Middle frontal gyrus (tissue), 1 donor: ENCODE measurements around the gene TMEM39A.

ENCODE experiments used
- DNase-seq: peaks from one replicate; pipeline ENCODE4 v3.0.0-alpha.2; 2015; ENCODE audit warnings: low spot score; ENCODE audit errors: extremely low spot score

TMEM39A gene

DNA sequence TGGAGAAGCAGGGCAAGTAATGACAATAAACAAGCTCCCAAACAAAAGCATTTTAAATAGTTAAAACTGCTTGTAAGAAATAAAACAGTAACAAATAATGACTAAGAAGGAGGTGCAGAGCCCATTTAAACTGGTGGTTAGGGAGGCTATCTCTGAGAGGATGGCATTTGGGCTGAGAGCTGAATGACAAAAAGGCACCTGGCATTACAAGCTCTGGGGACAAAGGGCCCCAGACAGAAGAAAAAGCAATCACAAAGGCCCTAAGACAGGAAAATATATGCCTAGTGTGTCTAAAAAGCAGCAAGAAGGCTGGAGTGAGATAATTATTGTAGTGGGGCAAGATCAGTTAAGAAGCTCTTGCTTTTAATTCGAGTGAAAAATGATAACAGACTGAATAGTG lies 9.6 kb downstream of the TMEM39A start:
- DNase-seq: no peak

DNA sequence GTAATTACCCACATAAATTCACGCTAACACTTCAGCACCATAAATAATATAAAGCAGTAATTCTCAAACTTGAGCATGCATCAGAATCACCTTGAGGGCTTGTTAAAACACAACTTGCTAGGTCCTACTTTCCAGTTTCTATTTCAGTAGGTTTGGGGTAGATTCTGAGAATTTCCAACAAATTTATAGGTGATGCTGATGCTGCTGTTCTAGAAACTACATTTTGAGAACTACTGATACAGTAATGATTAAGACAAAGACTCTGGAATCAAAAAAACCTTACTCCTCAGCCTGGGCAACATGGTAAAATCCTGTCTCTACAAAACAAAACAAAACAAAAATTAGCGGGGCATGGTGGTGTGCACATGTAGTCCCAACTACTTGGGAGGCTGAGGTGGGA lies 18.8 kb downstream of the TMEM39A start:
- DNase-seq: no peak

DNA sequence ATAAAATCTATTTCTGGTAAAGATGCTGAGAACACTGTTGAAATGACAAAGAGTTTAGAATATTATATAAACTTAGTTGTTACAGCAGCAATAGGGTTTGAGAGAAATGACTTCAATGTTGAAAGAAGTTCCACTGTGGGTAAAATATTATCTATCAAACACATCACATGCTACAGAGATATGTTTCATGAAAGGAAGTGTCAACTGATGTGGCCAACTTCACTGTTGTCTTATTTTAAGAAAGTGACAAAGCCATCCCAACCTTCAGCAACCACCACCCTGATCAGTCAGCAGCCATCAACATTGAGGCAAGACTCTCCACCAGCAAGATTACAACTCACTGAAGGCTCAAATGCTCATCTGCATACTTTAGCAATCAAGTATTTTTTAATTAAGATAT lies 20.2 kb downstream of the TMEM39A start:
- no peak for DNase-seq

DNA sequence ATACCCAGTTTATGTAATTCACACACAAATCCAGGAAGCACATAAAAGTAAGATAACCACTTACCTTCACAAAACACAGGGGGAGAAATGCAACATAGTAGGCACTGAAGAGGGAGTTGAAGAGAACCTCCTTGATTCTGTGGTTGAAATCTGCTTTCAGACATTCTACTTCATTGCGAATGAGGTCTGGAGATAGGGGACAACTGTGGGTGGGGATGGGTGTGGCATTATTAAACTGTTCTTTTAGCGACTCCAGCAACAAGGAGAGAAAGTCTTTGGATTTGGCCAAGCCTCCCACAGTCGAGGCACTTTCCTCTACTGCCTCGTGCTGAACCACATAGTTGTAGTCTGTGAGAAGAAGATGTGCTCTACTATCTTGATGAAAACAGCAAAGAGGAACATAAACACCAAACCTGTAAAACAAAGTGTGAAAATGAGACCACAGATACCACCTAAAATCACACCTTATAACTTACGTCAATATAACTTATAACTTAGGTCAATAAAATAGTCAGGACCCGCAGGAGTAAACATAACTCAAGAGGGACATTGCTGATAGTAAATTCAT lies 25.6 kb downstream of the TMEM39A start:
- no peak for DNase-seq

DNA sequence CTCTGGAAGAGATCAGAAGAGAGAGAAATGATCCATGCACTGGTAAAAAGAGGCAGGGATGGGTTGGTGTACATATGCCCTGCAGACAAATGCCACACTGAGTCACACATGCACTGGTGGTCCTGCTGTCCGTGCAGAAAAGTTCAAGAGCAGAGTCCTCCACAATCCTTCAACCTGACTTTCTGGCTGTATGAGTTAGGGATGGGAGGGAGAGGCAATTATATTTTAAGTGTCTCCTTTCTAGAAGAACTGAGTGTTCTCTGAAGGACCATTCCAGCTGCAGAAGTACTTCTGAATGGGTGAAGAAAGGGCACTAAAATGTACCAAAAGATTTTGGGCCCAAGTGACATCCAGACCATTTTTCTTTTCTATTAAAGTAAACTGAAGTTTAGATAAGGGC lies 26.4 kb downstream of the TMEM39A start:
- DNase-seq: no peak

DNA sequence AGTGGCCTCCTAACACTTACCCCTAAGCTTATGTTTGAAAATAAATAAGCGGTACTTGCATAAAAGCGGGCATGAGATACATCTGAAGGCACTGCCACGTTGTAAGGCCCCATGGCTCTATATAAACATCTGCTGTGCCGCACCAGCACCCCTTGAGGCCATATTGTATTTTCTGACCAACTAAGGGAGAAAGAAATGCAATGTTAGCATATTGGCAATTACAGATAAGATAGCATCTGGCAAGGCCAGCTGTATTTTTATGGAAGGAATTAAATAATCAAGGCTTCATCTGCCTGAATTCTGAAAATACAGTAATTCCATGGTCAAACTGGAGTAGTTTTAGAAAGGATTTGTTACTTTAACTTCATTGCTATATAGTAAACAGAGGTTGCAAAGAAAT lies 28.7 kb downstream of the TMEM39A start:
- DNase-seq: no peak

DNA sequence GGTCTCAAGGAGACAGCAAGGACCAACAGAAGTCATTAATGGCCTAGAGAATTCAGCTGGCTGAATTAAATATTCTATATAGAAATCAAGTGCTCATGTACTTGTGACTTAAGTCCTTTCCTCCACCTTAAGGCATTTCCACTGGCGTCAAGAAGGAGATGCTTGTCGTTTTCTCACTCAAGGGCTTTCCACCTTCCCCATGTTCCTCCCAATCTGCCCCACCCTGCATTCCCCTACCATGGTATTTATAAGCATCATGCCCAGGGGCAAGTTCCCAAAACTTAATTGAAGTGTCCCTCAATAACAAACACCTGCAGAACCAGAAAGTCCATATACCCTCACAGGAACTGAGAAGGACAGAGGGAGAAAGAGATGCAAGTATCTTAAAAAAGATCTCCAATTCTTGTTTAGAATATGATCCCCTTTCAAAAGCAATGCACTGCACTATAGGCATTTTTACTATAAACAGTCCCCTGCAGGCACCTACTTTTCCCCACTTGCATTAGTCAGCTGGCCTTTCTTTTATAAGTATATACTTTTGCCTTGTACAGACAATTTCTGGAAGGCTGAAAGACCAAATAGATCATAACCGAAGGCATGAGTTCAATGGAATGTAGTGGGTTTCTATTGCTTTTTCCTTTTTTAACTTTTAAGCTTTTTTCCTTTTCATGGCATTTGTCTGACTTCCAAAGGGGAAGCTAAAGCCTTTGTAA lies 29.6 kb downstream of the TMEM39A start:
- DNase-seq: no peak

DNA sequence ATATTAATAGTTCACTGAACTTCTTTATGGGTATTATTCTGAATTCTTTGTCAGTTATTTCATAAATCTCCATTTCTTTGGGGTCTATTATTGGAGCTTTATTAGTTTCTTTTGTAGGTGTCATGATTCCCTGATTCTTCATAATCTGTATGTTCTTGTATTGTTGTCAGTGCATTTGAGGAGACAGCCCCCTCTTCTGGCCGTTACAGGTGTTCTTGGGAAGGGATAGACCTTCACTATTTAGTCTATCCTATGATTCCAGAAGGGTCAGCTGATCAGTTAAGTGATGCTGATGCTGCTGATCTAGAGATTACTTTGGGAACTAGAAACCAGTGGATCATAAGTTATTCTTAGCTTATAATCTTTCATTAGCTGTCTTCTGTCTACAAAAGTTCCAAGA lies 34.9 kb downstream of the TMEM39A start:
- no peak for DNase-seq

DNA sequence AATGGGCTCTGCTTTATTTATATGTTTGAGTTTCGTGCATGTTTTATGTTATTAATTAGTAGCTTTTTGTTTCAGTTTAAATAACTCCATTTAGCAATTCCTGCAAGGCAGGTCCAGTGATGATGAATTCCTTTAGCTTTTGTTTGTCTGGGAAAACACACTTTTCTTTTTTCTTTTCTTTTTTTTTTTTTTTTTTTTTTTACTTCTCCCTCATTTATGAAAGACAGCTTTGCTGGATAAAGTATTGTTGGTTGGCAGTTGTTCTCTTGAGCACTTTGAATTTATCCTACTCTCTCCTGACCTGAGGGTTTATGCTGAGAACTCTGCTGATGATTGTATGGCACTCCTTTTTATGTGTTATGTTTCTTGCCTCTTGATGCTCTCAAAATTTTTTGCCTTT lies 35.7 kb downstream of the TMEM39A start:
- no peak for DNase-seq

DNA sequence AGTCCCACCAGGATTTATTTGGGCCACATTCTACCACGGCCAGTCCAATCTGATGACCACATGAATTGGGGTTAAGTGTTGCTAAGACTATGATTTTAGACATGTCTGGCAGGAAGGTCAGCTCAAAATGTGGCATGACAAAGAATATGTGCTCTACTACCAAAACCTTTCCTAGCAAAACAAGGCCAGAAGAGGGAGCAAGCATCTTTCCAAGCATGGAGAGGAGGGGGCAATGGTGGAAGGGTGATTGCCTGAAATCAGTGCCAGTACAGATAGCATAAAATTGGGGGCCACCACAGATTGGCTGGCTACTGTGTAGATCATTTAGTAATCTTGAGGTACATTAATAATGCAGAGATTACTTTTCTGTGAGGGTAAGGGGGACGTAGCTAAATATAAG lies 43.2 kb downstream of the TMEM39A start:
- no peak for DNase-seq

DNA sequence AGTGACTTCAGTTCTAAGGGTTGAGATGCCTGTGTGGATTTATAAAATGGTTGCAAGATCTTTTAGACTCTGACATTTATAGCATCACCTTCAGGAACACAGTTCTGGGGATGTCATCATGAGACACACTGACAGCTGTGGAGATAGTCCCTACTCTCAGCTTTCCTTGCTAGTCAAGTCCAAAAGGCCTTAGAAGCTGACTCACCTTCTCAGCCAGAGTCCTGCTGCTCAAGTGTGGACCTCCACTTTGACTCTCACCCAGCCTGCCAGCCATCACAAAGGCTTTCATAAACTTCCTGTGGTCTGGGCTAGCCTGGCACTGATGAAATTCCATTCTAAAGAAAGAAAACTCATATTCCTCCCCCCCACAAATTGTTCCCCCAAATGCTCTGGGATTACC lies 44.8 kb downstream of the TMEM39A start:
- DNase-seq: no peak

DNA sequence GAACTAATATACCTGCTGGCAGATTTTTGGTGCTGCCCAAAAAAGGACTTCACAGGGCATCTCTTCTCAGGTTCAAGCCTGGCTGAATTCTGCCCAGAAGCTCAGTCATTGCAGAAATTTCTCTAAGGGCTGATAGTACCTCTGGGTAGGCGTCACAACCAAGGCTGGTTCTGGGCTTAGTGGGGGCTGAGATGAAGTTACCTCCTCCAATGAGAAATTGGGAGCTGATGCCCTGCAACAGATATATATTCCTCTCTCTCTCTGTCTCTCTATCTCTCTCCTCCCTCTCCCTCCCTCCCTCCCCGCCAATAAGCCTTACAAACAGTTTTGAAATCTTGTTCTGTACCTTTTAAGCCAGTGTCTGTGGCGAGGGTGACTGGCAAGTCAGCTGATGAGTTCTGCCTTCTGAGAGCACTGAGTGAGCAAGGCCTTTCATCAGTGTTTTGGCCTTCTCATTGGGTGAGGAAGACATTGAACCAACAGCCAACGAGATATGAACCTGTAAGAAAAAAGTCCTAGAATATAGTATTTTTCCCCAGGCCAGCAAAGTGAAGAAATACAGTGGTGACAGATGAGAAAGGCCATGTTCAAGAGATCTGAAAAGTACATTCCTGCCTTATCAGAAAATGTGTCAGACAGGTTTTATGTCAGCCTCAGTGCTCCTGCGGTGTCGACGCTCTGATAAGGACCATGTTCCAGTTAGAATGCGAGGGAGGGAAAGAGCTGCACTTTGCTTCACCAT lies 45.5 kb downstream of the TMEM39A start:
- DNase-seq: no peak

DNA sequence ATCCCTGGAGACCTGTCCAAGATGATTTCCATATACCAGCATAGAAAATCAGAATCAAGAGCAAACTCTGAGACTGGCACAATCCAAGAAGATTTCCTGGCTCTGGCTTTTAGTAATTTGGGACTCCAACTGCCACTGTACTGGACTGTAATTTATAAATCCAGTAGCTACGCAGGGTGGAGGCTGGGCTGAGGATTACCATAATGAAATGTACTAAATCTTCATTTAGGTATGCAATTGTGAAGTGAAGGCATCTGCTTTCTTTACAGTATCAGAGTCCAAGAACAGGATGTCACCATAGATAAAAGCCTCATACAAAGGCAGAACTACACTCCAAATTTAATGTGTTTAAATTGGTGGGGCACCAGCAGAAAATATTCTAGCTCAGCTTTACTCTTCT lies 46.5 kb downstream of the TMEM39A start:
- DNase-seq: no peak

DNA sequence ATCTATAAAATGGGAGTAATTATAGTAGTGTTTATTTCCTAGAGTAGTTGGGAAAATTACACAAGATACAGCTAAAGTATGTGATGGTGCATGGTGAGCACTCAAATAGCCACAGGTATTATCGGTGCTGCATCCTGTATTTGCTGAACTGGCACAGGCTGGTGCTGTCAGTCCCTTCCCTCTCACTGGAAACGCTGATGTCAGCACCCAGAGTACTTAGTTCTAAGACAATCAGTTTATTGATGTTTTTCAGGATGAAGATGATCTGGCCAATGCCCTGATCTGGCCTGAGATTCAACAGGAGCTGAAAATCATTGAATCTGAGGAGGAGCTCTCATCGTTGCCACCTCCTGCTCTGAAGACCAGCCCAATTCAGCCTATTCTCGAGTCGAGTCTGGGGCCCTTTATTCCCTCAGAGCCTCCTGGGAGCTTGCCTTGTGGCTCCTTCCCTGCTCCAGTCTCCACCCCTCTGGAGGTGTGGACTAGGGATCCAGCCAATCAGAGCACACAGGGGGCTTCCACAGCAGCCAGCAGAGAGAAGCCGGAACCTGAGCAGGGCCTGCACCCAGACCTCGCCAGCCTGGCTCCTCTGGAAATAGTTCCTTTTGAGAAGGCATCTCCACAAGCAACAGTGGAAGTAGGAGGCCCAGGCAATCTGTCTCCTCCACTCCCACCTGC lies 49.7 kb downstream of the TMEM39A start:
- no peak for DNase-seq

DNA sequence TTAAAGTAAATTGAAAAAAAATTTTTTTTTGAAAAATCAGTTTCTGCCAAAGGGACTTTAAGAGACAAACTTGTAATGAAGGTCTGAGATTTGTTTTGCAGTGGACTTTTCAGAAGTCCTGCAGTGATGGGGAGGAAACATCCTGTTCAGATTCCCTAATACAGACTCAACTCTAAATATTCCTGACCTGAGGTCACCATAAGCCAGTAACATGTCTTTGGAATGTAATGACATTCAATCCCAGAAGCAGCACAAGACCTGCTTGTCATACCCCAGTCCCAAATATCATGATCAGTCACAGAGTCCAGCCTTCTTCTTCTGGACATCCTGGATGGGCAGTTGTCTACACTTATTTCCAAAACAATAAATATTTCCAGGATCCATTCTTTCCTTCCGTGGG lies 53.6 kb downstream of the TMEM39A start:
- no peak for DNase-seq

DNA sequence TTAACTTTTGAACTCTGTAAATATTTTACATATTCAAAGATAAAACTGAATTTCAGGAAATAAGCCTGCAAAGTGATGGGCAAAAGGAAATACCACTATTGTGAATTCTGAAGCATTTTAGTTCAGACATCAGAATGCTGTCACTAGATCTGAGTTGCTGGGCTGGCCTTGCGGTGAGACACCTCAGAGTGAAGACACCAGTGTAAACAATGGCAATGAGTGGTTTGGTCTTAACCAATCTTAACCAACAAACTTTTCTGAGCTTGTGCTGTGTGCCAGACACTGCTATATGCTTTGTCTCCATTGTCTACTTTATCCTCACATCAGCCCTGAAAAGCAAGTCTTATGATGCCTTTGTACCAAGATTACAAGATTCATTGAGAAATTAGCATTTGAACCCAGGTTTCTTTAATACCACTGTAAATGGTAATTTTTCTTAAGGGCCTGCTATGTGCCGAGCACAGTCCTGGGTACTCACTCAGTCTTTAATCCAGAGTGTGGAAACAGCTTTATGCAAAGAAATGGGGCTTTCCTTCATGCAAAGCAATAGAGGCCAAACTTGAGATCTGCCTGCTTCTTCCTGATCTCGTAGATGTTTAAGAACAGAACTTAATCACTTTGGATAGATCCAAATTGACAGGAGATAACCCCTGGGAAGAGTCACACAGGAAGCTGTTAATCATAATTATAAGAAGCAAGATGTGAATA lies 55.0 kb downstream of the TMEM39A start:
- DNase-seq: no peak

DNA sequence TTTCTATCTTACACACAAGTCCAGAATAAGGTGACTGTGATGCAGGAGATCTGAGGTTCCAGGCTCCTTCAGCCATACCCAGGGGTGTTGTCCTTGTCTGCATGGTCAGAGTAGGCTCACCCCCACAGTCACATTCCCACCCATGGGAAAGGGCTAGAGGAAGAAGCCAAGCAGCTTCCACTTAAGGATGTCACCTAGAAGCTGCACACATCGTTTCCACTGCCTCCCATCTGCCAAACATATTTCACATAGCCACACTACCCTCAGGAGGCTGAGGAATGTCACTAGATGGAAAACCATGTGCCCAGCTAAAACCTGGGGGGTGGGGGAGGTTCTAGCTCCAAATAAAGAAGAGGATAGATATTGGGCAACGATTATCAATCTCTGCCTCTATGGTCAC lies 58.1 kb downstream of the TMEM39A start:
- no peak for DNase-seq

DNA sequence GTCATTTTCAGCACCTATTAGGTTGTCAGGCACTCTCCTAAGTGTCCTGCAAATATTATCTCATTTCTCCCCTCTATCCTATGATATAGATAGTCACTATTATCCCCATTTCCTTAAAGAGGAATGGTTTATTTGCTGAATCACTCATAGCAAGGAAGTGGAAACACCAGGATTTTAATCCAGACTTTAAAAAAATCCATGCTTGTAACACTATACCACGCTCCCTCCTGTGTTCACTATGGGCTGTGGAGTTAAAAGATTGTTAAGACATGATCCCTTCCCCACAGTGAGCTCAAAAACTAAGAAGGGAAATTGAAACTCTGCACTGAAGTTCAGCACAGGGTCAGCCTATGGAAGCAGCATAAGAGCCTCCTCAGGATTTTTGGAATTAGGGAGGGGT lies 60.2 kb downstream of the TMEM39A start:
- no peak for DNase-seq

DNA sequence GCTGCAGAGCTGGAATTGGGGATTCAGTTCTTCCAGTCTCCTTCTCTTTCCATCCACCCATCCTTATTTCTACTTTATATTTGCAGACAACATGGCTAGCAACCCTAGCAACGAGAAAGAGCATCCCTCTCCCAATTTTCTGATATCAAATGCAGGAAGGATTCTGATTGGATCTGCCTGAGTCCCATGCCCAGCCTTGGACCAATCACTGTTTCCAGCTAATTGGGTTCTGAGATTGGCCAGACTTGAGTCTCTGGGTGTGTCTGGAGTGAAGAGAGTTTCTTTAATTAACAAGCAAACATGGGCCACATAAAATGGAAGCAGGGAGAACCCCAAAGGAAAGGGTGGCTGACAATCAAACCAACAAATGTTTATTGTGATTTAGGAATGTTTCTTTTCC lies 60.6 kb downstream of the TMEM39A start:
- DNase-seq: no peak

DNA sequence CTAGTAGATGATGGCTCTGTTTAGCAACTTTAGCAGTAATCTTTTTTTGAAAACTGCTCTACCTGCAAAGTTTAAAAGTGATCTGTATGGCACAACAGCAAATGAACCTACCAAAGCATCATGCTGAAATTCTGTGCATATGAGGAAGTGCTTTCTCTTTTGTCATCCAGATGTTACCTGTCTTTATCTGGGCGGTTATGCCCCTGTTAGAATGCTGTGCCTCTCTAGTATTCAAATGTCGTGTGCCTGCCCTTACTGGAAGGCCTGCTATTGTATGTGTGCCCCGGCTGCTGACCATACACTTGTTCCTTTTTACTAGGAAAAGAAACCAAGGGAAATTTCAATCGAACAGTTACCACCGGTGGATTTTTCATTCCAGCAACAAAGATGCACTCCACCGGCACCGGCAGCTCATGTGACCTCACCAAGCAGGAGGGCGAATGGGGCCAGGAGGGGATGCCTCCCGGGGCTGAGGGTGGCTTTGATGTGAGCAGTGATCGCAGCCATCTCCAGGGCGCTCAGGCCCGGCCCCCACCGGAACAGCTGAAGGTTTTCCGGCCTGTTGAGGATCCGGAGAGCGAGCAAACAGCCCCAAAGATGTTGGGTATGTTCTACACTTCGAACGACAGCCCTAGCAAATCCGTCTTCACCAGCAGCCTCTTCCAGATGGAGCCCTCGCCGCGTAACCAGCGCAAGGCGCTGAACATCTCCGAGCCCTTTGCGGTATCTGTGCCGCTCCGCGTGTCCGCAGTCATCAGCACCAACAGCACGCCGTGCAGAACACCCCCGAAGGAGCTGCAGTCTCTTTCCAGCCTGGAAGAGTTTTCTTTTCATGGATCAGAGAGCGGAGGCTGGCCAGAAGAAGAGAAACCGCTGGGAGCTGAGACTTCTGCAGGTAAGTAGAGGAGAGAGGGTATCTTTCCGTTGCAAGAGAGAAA lies 61.6 kb downstream of the TMEM39A start:
- DNase-seq: no peak

DNA sequence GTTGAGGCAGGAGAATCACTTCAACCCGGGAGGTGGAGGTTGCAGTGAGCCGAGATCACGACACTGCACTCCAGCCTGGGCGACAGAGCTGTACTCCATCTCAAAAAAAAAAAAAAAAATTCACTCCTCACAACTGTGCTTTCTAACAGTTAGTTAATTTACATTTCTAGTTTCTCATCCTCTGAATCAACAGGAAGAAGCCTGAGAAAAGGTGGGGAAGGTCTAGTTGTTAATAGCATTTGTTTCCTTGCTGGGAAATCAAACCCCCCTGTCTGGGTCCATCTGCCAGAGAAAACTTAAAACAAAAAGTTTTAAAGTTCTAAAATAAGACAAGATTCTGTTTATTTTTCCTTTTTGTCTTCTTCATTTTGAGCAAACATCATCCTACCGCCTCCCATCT lies 62.3 kb downstream of the TMEM39A start:
- no peak for DNase-seq
